ENCODE measurements around the gene PRELID1.
A peak's percentile ranks its signal among the peaks of the same experiment; 100 is the strongest.
"Not testable (repeated sequence)": the region's sequence is repeated elsewhere in the genome, so short reads cannot be mapped to it uniquely, and the experiment has no call there.

Gene PRELID1

GRCh38 chr5:177338251-177339106 is 34.9 kb downstream of the PRELID1 start:
- Mint-ChIP-seq H3K36me3 (ENCODE audit: insufficient read depth) (peaks cover 65% of the 10 kb centered on the region), H3K27ac (peak overlapping the region; percentile 9 to 91)
- DNase-seq: no peak

GRCh38 chr5:177339107-177339638 is 35.6 kb downstream of the PRELID1 start:
- Mint-ChIP-seq H3K36me3 (ENCODE audit: insufficient read depth) (peaks cover 58% of the 10 kb centered on the region), H3K27ac (peak overlapping the region; percentile 9 to 91), H3K4me1 (ENCODE audit: low read depth in 2 of 2) (peaks cover 26 to 33% of the 10 kb centered on the region in 2 donors), H3K4me3 (peak overlapping the region; percentile 40 to 41), H3K9me3 (no peaks in the 10 kb centered on the region), H3K27me3 (no peaks in the 10 kb centered on the region)
- no peak for DNase-seq
- peak; percentile 33 for ATAC-seq (replicated peaks)

More at GRCh38 chr5:177338251-177339106, 34.9 kb downstream of the PRELID1 start:
- Mint-ChIP-seq H3K4me1 (ENCODE audit: low read depth in 2 of 2) (peaks cover 31 to 35% of the 10 kb centered on the region in 2 donors), H3K9me3 (no peaks in the 10 kb centered on the region), H3K4me3 (peak overlapping the region; percentile 40 to 41), H3K27me3 (no peaks in the 10 kb centered on the region)
- ATAC-seq (replicated peaks): no peak

GRCh38 chr5:177343000-177343399 is 39.4 kb downstream of the PRELID1 start:
- H3K4me3 Mint-ChIP-seq: not testable (repeated sequence)
- peaks cover 51% of the 10 kb centered on the region for H3K36me3 Mint-ChIP-seq (ENCODE audit: insufficient read depth)

GRCh38 chr5:177343777-177344176 is 40.2 kb downstream of the PRELID1 start:
- Mint-ChIP-seq H3K36me3 (ENCODE audit: insufficient read depth) (peaks cover 57% of the 10 kb centered on the region), H3K4me1 (ENCODE audit: low read depth in 2 of 2) (peaks cover 26 to 40% of the 10 kb centered on the region in 2 donors), H3K27me3 (no peaks in the 10 kb centered on the region), H3K4me3 (no peak overlapping the region), H3K27ac (peak overlapping the region in 1 of 2 donors; percentile 27), H3K9me3 (no peaks in the 10 kb centered on the region)
- ATAC-seq (replicated peaks): no peak
- no peak for DNase-seq

More at GRCh38 chr5:177343000-177343399, 39.4 kb downstream of the PRELID1 start:
- Mint-ChIP-seq H3K27ac (peak overlapping the region in 1 of 2 donors; percentile 27), H3K4me1 (ENCODE audit: low read depth in 2 of 2) (peaks cover 27 to 43% of the 10 kb centered on the region in 2 donors)
- ATAC-seq (replicated peaks); H3K27me3 Mint-ChIP-seq; DNase-seq; H3K9me3 Mint-ChIP-seq: not testable (repeated sequence)

- no peak overlapping the region for H3K4me3 Mint-ChIP-seq
- ATAC-seq (replicated peaks): no peak
- peaks cover 53% of the 10 kb centered on the region for H3K36me3 Mint-ChIP-seq (ENCODE audit: insufficient read depth)
Observed at GRCh38 chr5:177344891-177345290, 41.3 kb downstream of the PRELID1 start.

GRCh38 chr5:177346820-177347219 is 43.2 kb downstream of the PRELID1 start:
- Mint-ChIP-seq H3K27ac (peak overlapping the region in 1 of 2 donors; percentile 46), H3K36me3 (ENCODE audit: insufficient read depth) (peaks cover 51% of the 10 kb centered on the region), H3K9me3 (no peaks in the 10 kb centered on the region), H3K27me3 (no peaks in the 10 kb centered on the region), H3K4me3 (no peak overlapping the region), H3K4me1 (ENCODE audit: low read depth in 2 of 2) (peaks cover 36 to 49% of the 10 kb centered on the region in 2 donors)
- DNase-seq: no peak
- ATAC-seq (replicated peaks): no peak

More at GRCh38 chr5:177344891-177345290, 41.3 kb downstream of the PRELID1 start:
- Mint-ChIP-seq H3K9me3 (no peaks in the 10 kb centered on the region), H3K27me3 (no peaks in the 10 kb centered on the region), H3K4me1 (ENCODE audit: low read depth in 2 of 2) (peaks cover 26 to 40% of the 10 kb centered on the region in 2 donors), H3K27ac (peak overlapping the region in 1 of 2 donors; percentile 54)
- DNase-seq: no peak

- H3K27me3 Mint-ChIP-seq: no peaks in the 10 kb centered on the region
- no peaks in the 10 kb centered on the region for H3K9me3 Mint-ChIP-seq
- ATAC-seq (replicated peaks): no peak
- peaks cover 39 to 52% of the 10 kb centered on the region in 2 donors for H3K4me1 Mint-ChIP-seq (ENCODE audit: low read depth in 2 of 2)
- no peak overlapping the region for H3K27ac Mint-ChIP-seq
- no peak for DNase-seq
- peak overlapping the region in 1 of 2 donors; percentile 35 for H3K4me3 Mint-ChIP-seq
- peaks cover 54% of the 10 kb centered on the region for H3K36me3 Mint-ChIP-seq (ENCODE audit: insufficient read depth)
Observed at GRCh38 chr5:177347699-177348098, 44.1 kb downstream of the PRELID1 start.

- no peaks in the 10 kb centered on the region for H3K27me3 Mint-ChIP-seq
- DNase-seq (no peak), ATAC-seq (replicated peaks) (no peak)
- H3K9me3 Mint-ChIP-seq: no peaks in the 10 kb centered on the region
- H3K4me1 Mint-ChIP-seq (ENCODE audit: low read depth in 2 of 2): peaks cover 39 to 45% of the 10 kb centered on the region in 2 donors
- peak overlapping the region; percentile 88 to 100 for H3K27ac Mint-ChIP-seq
- peak overlapping the region; percentile 98 to 99 for H3K4me3 Mint-ChIP-seq
- peaks cover 58% of the 10 kb centered on the region for H3K36me3 Mint-ChIP-seq (ENCODE audit: insufficient read depth)
Observed at GRCh38 chr5:177349362-177349647, 45.7 kb downstream of the PRELID1 start.

GRCh38 chr5:177349762-177350161 is 46.2 kb downstream of the PRELID1 start:
- peak overlapping the region; percentile 98 to 99 for H3K4me3 Mint-ChIP-seq
- DNase-seq (no peak), ATAC-seq (replicated peaks) (no peak)
- H3K9me3 Mint-ChIP-seq: no peaks in the 10 kb centered on the region
- peaks cover 43 to 45% of the 10 kb centered on the region in 2 donors for H3K4me1 Mint-ChIP-seq (ENCODE audit: low read depth in 2 of 2)
- H3K27me3 Mint-ChIP-seq: no peaks in the 10 kb centered on the region
- peak overlapping the region; percentile 88 to 100 for H3K27ac Mint-ChIP-seq
- peaks cover 58% of the 10 kb centered on the region for H3K36me3 Mint-ChIP-seq (ENCODE audit: insufficient read depth)

- DNase-seq: no peak
- peaks cover 50 to 54% of the 10 kb centered on the region in 2 donors for H3K4me1 Mint-ChIP-seq (ENCODE audit: low read depth in 2 of 2)
Observed at GRCh38 chr5:177350776-177351391, 47.3 kb downstream of the PRELID1 start.

GRCh38 chr5:177351392-177352329 is 48.1 kb downstream of the PRELID1 start, which contains the start of gene LMAN2:
LMAN2 (minus strand) TSS chr5:177351668; CDS start chr5:177351647, 21 bp downstream.
- no peaks in the 10 kb centered on the region for H3K27me3 Mint-ChIP-seq
- H3K9me3 Mint-ChIP-seq: no peaks in the 10 kb centered on the region
- peak; percentile 96 for ATAC-seq (replicated peaks)
- H3K4me1 Mint-ChIP-seq (ENCODE audit: low read depth in 2 of 2): peaks cover 55 to 56% of the 10 kb centered on the region in 2 donors
- peak; percentile 85 to 91 (median 86) for DNase-seq
- H3K4me3 Mint-ChIP-seq: peak within 1 kb of the TSS; percentile 98 to 99
- H3K27ac Mint-ChIP-seq: peak within 1 kb of the TSS; percentile 100
- H3K36me3 Mint-ChIP-seq (ENCODE audit: insufficient read depth): peaks cover 55% of the 10 kb centered on the region

More at GRCh38 chr5:177350776-177351391, 47.3 kb downstream of the PRELID1 start:
- H3K27me3 Mint-ChIP-seq: no peaks in the 10 kb centered on the region
- peak overlapping the region; percentile 100 for H3K27ac Mint-ChIP-seq
- H3K36me3 Mint-ChIP-seq (ENCODE audit: insufficient read depth): peaks cover 55% of the 10 kb centered on the region
- no peak for ATAC-seq (replicated peaks)
- peak overlapping the region; percentile 98 to 99 for H3K4me3 Mint-ChIP-seq
- H3K9me3 Mint-ChIP-seq: no peaks in the 10 kb centered on the region

GRCh38 chr5:177353093-177353492 is 49.5 kb downstream of the PRELID1 start:
- H3K36me3 Mint-ChIP-seq (ENCODE audit: insufficient read depth): peaks cover 57% of the 10 kb centered on the region
- no peak overlapping the region for H3K27ac Mint-ChIP-seq
- no peak for ATAC-seq (replicated peaks)
- H3K4me1 Mint-ChIP-seq (ENCODE audit: low read depth in 2 of 2): peaks cover 56 to 58% of the 10 kb centered on the region in 2 donors
- no peak overlapping the region for H3K4me3 Mint-ChIP-seq
- no peak for DNase-seq
- H3K9me3 Mint-ChIP-seq: no peaks in the 10 kb centered on the region
- no peaks in the 10 kb centered on the region for H3K27me3 Mint-ChIP-seq

Data from effector memory CD8-positive, alpha-beta T cell (primary cell).